Stomach smooth muscle (tissue), 2 donors: ENCODE results near the gene EFHB.
"Not testable (repeated sequence)": the region's sequence is repeated elsewhere in the genome, so short reads cannot be mapped to it uniquely, and the experiment has no call there.

ENCODE experiments used
- H3K27ac ChIP-seq: one replicate; pipeline ENCODE4 v1.7.0; 2013; ENCODE audit warnings: mild to moderate bottlenecking, low read length, inconsistent platforms
- H3K27me3 ChIP-seq, 2 donors: one replicate each; pipeline ENCODE4 v1.7.0; 2013; ENCODE audit warnings: low read length in 2 of 2; ENCODE audit not compliant: insufficient read depth in 2 of 2, control insufficient read depth in 1 of 2
- H3K36me3 ChIP-seq, 2 donors: one replicate each; pipeline ENCODE4 v1.7.0; 2013; ENCODE audit warnings: low read length in 2 of 2; ENCODE audit not compliant: control insufficient read depth in 2 of 2, insufficient read depth in 2 of 2
- H3K4me1 ChIP-seq: one replicate; pipeline ENCODE4 v1.7.0; 2013; ENCODE audit warnings: low read length; ENCODE audit not compliant: control insufficient read depth, insufficient read depth
- H3K4me3 ChIP-seq, 2 donors: one replicate each; pipeline ENCODE4 v1.7.0; 2013; ENCODE audit warnings: low read length in 2 of 2
- H3K9ac ChIP-seq, 2 donors: one replicate each; pipeline ENCODE4 v1.7.0; 2013; ENCODE audit warnings: low read length in 2 of 2, mild to moderate bottlenecking in 1 of 2
- H3K9me3 ChIP-seq, 2 donors: one replicate each; pipeline ENCODE4 v1.7.0; 2013; ENCODE audit warnings: low read length in 2 of 2; ENCODE audit not compliant: control insufficient read depth in 2 of 2
- donor health status: healthy.
- donor health status: Pancreatic carcinoma.

EFHB gene

DNA sequence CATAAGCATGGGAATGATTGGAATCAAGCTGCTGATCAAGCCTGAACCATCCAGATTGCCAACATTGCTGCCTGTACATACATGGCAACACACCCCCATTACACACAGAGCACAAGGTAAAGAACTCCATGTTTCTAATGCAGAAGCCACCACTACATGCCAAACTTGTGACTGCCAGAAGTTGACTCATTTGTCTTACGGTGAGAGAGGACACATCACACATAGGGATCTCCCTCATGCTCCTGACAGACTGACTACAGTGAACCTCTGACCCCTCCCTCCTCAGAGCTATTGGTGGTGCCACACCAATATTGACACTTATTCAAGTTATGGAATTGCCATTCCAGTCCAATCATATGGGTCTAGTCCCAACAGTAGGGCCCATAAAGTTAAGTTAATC lies 42.3 kb downstream of the EFHB start:
- no peak overlapping the region for H3K27ac ChIP-seq
- peaks cover 9% of the 10 kb centered on the region for H3K4me1 ChIP-seq
- no peaks in the 10 kb centered on the region for H3K36me3 ChIP-seq
- H3K27me3 ChIP-seq: no peaks in the 10 kb centered on the region
- no peaks in the 10 kb centered on the region for H3K9me3 ChIP-seq
- H3K9ac ChIP-seq: no peak overlapping the region
- no peak overlapping the region for H3K4me3 ChIP-seq

- no peaks in the 10 kb centered on the region for H3K27me3 ChIP-seq
- no peak overlapping the region for H3K9ac ChIP-seq
- H3K36me3 ChIP-seq: no peaks in the 10 kb centered on the region
- H3K4me3 ChIP-seq: peak overlapping the region; percentile 12 to 24
- H3K4me1 ChIP-seq: peaks cover 9% of the 10 kb centered on the region
- H3K9me3 ChIP-seq: no peaks in the 10 kb centered on the region
- H3K27ac ChIP-seq: peak overlapping the region; percentile 41
These were observed 45.4 kb downstream of the EFHB start for GRCh38 chr3:19888428-19889152.

DNA sequence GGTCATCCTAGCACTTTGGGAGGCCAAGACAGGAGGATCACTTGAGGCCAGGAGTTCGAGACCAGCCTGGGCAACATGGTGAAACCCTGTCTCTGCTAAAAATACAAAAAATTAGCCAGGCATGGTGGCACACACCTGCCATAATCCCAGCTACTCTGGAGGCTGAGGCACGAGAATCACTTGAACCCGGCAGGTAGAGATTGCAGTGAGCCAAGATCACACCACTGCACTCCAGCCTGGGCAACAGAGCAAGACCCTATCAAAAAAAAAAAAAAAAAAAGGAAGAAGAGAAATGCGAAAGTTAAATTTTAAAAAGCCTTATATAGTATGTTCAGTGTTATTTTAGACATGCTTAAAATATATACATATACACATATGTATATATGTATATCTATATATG lies 46.9 kb downstream of the EFHB start:
- H3K4me1 ChIP-seq, H3K9ac ChIP-seq, H3K9me3 ChIP-seq, H3K36me3 ChIP-seq, H3K27ac ChIP-seq, H3K27me3 ChIP-seq, H3K4me3 ChIP-seq: not testable (repeated sequence)

GRCh38 chr3:19886404-19886803 lies 47.6 kb downstream of the EFHB start:
- Histone ChIP-seq H3K27me3 (no peaks in the 10 kb centered on the region), H3K36me3 (no peaks in the 10 kb centered on the region), H3K4me3 (no peak overlapping the region), H3K9ac (no peak overlapping the region), H3K27ac (no peak overlapping the region), H3K9me3 (no peaks in the 10 kb centered on the region), H3K4me1 (peaks cover 9% of the 10 kb centered on the region)

GRCh38 chr3:19885468-19885867 lies 48.5 kb downstream of the EFHB start:
- Histone ChIP-seq H3K9me3 (no peaks in the 10 kb centered on the region), H3K4me3 (no peak overlapping the region), H3K27ac (no peak overlapping the region)

GRCh38 chr3:19881852-19882251 lies 52.2 kb downstream of the EFHB start:
- Histone ChIP-seq H3K36me3 (no peaks in the 10 kb centered on the region), H3K9ac (no peak overlapping the region), H3K9me3 (no peaks in the 10 kb centered on the region), H3K27ac (no peak overlapping the region), H3K27me3 (no peaks in the 10 kb centered on the region), H3K4me1 (no peaks in the 10 kb centered on the region), H3K4me3 (no peak overlapping the region)

More at GRCh38 chr3:19885468-19885867, 48.5 kb downstream of the EFHB start:
- no peaks in the 10 kb centered on the region for H3K27me3 ChIP-seq
- no peaks in the 10 kb centered on the region for H3K36me3 ChIP-seq
- H3K9ac ChIP-seq: no peak overlapping the region
- peaks cover 9% of the 10 kb centered on the region for H3K4me1 ChIP-seq

DNA sequence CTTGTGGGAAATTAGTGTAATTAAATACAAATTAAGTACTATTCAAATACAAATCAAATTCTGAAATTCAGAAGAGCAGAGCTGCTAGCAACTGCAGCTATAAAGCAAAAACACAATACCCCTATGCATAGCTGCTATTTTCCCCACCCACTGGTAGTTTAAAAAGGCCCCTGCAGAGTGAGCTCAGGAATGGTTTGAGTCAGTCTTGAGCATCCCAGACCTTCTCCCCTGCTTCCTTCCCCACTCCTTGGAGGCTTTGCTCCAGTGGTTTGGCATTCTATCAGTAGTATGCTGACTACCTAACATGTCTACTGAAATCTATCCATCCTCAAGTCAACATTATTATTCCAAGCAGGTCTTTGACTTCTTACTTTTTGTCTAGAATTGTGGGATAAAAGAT lies 53.0 kb downstream of the EFHB start:
- Histone ChIP-seq H3K36me3 (no peaks in the 10 kb centered on the region), H3K4me1 (no peaks in the 10 kb centered on the region), H3K4me3 (no peak overlapping the region), H3K27ac (no peak overlapping the region), H3K9me3 (no peaks in the 10 kb centered on the region), H3K9ac (no peak overlapping the region), H3K27me3 (no peaks in the 10 kb centered on the region)

GRCh38 chr3:19877656-19878055 lies 56.4 kb downstream of the EFHB start:
- Histone ChIP-seq H3K27ac (no peak overlapping the region), H3K9me3 (no peaks in the 10 kb centered on the region), H3K4me3 (no peak overlapping the region)

GRCh38 chr3:19866751-19867347 lies 67.2 kb downstream of the EFHB start:
- no peak overlapping the region for H3K4me3 ChIP-seq

More at GRCh38 chr3:19877656-19878055, 56.4 kb downstream of the EFHB start:
- Histone ChIP-seq H3K36me3 (no peaks in the 10 kb centered on the region), H3K9ac (no peak overlapping the region), H3K4me1 (no peaks in the 10 kb centered on the region), H3K27me3 (no peaks in the 10 kb centered on the region)

GRCh38 chr3:19855318-19855717 lies 78.7 kb downstream of the EFHB start:
- H3K9me3 ChIP-seq, H3K4me1 ChIP-seq, H3K9ac ChIP-seq, H3K4me3 ChIP-seq, H3K36me3 ChIP-seq, H3K27me3 ChIP-seq, H3K27ac ChIP-seq: not testable (repeated sequence)

More at GRCh38 chr3:19866751-19867347, 67.2 kb downstream of the EFHB start:
- Histone ChIP-seq H3K36me3 (no peaks in the 10 kb centered on the region), H3K4me1 (no peaks in the 10 kb centered on the region), H3K9ac (no peak overlapping the region), H3K27ac (no peak overlapping the region), H3K27me3 (no peaks in the 10 kb centered on the region), H3K9me3 (no peaks in the 10 kb centered on the region)

DNA sequence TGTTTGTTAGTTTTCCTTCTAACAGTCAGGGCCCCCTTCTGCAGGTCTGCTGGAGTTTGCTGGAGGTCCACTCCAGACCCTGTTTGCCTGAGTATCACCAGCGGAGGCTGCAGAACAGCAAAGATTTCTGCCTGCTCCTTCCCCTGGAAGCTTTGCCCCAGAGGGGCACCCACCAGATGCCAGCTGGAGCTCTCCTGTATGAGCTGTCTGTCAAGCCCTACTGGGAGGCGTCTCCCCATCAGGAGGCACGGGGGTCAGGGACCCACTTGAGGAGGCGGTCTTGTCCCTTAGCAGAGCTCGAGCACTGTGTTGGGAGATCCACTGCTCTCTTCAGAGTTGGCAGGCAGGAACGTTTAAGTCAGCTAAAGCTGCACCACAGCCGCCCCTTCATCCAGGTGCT lies 87.4 kb downstream of the EFHB start:
- not testable (repeated sequence) for H3K36me3 ChIP-seq, H3K27ac ChIP-seq, H3K4me1 ChIP-seq, H3K9ac ChIP-seq, H3K27me3 ChIP-seq, H3K4me3 ChIP-seq, H3K9me3 ChIP-seq
